NCI-H446 treated with DMSO at 0.1 percent for 48 hours (cell line): ENCODE measurements around the gene LIMK2.
"Not testable (repeated sequence)": the region's sequence is repeated elsewhere in the genome, so short reads cannot be mapped to it uniquely, and the experiment has no call there.

Source experiments
- DNase-seq: peaks from one replicate; lab custom pipeline; 2025; lab: John Stamatoyannopoulos, UW

LIMK2 gene

GRCh38 chr22:31211482-31211861, 626 bp upstream of the LIMK2 start:
- DNase-seq: no peak

- no peak for DNase-seq
Measured at GRCh38 chr22:31212783-31213629, 908 bp downstream of the LIMK2 start.

- DNase-seq: no peak
Measured at GRCh38 chr22:31215018-31215535, 3.0 kb downstream of the LIMK2 start.

- DNase-seq: no peak
Measured at GRCh38 chr22:31218565-31219262, 6.6 kb downstream of the LIMK2 start.

GRCh38 chr22:31221084-31221483, 9.0 kb downstream of the LIMK2 start:
- DNase-seq: no peak

GRCh38 chr22:31222736-31223135, 10.6 kb downstream of the LIMK2 start:
- no peak for DNase-seq

- no peak for DNase-seq
Measured at GRCh38 chr22:31223786-31224191, 11.7 kb downstream of the LIMK2 start.

GRCh38 chr22:31224691-31225090, 12.6 kb downstream of the LIMK2 start:
- DNase-seq: not testable (repeated sequence)

- no peak for DNase-seq
Measured at GRCh38 chr22:31227186-31227585, 15.1 kb downstream of the LIMK2 start.

DNA sequence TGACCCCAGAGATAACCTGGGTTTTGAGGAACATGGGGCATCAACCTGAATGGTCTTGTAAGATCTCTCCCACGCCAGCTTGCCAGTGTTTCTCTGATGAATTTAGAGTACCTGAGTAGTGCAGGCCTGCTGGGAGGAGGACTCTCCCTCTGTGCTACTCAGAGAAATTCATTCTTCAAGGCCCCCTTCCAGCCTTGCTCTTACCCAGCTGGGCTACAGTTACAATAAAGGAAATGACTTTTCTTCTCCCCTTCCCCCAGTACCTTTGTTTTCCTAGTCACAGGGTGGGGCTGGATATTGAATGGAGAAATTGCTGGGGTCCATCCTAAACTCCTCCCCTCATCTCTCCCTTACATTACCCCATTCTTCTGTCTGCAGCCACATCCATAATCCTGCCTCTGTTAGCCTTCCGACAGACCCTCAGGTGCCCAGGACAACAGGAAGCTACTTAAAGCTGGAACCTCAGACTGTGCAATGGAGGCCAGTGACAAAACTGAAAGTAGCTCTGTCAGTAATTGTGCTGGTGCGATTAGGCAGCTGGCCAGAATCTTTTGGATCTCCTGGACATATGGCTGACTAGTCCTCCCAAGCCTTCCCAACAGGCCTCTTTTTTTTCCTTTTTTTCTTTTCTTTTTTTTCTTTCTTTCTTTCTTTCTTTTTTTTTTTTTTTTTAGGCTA, 17.4 kb downstream of the LIMK2 start:
- peak; percentile 46 for DNase-seq

- DNase-seq: no peak
Measured at GRCh38 chr22:31230155-31230870, 18.2 kb downstream of the LIMK2 start.

DNA sequence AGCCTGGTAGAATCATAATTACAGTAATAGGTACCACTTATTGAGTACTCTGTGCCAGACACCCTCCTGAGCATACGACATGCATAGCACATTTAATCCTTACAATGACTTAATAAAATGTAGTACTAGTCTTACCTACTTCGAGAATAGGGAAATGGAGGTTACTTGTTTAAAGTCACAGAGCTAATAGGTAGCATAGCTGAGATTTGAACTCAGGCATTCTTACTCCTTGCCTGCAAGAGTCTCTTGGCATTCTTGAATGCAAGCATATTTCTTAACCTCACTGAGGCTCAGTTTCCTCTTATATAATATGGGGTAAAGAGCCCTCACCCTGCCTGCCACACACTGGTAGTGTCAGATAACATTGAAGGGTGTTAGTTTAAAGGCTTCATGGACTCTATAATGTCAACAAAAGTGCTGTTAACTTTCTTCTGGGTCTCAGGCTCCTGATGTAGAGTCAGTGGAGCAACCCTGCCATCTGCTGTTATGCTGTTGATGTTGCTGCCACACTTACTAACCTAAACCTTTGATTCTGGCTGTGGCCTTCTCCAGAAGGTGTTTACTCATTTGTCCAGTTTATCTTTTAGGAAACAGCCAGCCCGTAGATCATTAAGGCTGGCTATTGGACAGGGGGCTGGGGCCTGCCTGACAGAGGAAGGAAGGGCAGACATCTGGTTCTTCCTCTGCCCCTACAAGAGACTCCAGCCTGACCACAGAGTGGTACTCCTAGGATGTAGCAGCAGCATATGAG, 18.9 kb downstream of the LIMK2 start:
- peak; percentile 31 for DNase-seq

DNA sequence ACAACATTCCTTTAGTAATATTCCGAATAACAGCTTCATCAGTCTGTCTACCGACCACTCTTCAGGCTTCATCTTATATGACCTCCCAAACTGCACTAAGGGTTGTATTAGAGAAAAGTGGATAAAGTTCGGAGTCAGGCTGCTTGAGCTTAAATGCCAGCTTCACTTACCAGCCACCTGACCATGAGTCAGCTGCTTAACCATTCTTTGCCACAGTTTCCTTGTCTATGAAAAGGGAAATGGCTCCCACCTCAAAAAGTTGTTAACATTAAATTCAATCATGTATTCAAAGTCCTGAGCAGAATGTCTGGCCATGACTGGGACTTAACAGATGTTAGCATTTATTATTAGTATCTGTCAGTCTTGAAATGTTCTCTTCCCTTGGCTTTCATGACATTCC, 20.9 kb downstream of the LIMK2 start:
- no peak for DNase-seq

GRCh38 chr22:31235081-31235480, 23.0 kb downstream of the LIMK2 start:
- DNase-seq: no peak

DNA sequence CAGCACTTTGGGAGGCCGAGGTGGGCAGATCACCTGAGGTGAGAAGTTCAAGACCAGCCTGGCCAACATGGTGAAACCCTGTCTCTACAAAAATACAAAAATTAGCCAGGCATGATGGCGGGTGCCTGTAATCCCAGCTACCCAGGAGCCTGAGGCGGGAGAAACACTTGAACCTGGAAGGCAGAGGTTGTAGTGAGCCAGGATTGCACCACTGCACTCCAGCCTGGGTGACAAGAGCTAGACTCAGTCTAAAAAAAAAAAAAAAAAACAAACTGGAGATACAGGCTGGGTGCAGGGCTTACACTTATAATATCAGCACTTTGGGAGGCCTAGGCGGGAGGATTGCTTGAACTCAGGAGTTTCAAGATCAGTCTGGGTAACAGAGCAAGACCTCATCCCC, 23.9 kb downstream of the LIMK2 start:
- DNase-seq: not testable (repeated sequence)

GRCh38 chr22:31238057-31238456, 26.0 kb downstream of the LIMK2 start:
- DNase-seq: no peak

DNA sequence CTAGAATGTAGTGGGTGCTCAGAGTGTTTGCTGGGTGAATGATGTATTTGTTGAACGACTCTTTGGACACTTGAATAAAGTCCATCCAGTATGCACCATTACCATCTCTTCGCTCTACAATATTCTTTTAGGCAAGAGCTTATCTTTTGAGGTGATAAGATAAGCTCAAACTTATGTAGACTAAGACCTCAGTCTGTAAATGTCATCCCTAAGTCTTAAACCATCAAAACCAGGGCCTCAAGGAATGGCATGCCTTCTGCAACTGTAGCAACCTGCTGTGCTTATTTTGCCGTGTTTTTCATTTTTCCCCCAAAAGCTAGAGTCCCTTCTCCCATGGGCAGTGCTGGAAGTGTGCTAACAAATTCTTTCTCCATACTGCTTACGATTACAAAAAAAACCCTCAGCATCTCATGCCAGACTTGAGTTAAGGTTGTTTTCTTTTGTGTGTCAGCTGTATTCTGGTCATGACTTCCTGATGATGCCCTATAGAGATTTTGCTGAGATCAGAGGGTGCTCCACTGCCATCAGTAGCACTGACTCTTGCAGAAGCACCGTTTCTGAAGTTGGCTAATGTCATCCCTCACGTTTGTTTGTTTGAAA, 27.8 kb downstream of the LIMK2 start:
- no peak for DNase-seq

GRCh38 chr22:31241200-31241599, 29.1 kb downstream of the LIMK2 start:
- DNase-seq: no peak

- DNase-seq: no peak
Measured at GRCh38 chr22:31241936-31242335, 29.8 kb downstream of the LIMK2 start.

DNA sequence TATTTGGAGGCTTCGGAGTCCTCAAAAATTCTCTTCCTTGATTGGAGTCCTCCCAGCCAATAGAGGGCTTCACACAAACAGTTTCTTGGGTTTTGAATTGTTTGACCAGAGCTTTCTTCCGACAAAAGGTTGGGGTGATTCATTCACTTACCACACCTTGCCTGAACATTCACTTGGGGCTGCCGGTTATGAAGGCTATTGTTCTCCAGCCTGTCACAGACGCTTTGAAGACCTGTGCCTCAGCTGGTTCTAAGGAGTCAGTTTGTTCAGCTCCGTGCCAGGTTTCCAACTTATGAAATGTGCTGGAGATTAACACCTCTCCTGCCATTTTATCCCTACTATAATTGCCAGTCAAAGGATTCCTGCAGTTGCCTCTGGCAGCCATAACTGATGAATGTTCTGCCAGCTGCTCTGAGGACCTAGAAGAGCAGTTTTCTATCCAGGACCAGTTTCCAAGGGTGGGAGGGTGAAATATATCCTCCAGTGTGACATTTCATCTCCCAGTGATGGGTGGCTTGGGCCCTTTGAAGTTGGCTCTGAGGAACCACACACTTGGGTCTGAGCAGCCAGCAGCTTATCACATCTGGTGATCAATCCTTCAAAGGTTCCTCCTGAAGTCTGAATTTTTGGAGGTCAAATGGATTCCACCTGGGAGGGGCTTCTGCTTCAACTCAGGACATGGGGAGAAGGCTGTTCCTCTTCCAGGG, 31.4 kb downstream of the LIMK2 start:
- no peak for DNase-seq
